ENCODE measurements around the gene SCGB1D4.

The SCGB1D4 gene

GRCh38 chr11:62273789-62274275, 25.0 kb downstream of the SCGB1D4 start:
- no peak for DNase-seq (ENCODE audit: low spot score)

DNA sequence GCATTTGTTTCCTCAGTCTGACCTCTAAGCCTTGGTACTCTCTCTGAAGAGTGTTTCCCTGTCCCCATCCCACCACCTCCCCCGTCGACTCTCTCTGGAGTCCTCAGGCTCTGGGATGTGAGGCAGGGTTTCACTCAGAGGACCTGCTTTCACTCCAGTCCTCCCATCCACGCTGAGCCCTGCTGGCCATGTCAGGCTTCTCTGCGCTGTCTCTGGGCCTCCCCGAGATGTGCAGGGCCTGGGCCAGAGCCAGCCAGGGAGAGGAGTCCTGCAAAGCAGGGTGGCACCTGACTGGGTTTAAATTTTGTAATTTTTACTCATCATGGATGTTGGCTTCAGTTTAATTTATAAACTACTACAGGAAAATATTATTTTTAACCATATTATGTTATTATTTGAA, 25.6 kb downstream of the SCGB1D4 start:
- DNase-seq (ENCODE audit: low spot score): no peak

DNA sequence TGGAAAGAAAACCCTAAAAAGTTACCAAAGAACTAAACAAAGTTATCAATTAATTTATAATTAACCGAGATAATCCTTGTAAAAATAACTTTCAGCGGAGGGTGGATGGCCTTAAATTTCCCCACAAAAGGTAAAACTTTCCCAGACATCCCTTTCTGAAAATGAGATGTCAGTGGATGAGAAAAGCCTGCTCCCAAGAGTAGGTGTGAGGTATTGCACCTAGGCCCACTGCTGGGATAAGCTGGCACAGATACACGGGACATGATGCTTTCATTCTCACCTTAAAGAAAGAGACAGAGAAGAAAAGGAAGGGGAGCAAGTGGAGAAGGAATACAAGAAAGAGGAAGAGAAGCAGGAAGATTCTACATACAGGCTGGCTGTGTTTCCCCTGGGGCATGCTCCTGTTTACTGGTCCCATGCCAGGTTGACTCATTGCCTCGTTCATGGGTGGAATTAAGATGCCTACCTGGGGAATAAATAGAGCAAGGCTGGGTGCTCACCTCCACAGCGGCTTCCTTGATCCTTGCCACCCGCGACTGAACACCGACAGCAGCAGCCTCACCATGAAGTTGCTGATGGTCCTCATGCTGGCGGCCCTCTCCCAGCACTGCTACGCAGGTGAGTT, 29.1 kb downstream of the SCGB1D4 start, which contains the start of gene SCGB2A2:
Gene SCGB2A2 (plus strand): TSS at position 505 of the 625 bp plus-strand sequence. CDS start 59 bp downstream, at position 564.
- peak; percentile 39 for DNase-seq (ENCODE audit: low spot score)

DNA sequence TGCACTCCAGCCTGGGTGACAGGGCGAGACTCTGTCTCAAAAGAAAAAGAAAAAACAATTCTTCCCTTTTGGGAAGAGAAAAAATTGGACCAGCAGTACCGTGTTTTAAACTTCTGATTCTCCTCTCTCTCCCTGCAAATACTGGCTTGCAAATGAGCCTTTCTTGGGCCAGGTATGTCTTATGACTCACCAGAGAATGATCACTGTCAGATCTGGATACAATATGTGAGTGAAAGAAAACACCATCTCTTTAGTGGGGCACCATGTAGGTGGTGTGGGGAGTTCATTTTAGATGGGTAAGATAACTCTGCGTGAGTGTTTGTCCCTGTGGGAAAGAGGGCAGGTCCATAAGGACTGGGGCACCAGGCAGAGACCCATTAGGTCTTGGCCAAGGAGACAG, 31.3 kb downstream of the SCGB1D4 start:
- no peak for DNase-seq (ENCODE audit: low spot score)

DNA sequence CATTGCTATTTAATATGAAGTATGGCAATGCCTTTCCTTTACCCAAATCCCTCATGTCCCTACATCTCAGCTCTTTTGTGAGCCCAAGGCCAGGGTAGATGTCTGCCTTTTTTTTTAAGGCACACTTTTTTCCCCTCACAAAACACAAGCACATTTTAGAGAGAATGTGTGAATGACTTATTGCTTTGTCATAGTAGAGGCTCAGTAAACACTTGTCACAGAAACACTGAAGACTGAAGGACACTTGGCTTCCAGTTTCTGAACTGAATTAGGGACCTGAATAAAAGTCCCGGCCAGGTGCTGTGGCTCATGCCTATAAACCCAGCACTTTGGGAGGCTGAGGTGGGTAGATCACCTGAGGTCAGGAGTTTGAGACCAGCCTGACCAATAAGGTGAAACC, 31.8 kb downstream of the SCGB1D4 start:
- DNase-seq (ENCODE audit: low spot score): no peak

- DNase-seq (ENCODE audit: low spot score): no peak
These were observed 32.3 kb downstream of the SCGB1D4 start for GRCh38 chr11:62266558-62266957.

DNA sequence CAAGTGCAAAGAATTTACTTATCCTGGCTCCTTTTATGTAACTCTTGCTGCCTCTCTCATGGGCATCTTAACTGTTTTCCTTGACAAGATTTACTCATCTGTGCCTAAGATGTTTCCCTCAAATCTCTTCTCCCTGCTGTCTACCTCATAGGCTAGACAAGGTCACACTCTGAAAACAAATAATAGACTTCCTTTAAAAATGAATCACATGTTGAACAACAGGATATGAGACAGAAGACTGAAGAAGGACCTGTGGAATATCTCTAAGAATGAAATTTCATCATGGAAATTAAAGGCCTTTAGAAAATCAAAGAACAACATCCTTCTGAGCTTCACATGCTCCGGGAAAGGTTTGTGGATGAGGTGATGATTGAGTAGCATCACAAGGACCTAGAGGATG, 34.9 kb downstream of the SCGB1D4 start:
- no peak for DNase-seq (ENCODE audit: low spot score)

DNA sequence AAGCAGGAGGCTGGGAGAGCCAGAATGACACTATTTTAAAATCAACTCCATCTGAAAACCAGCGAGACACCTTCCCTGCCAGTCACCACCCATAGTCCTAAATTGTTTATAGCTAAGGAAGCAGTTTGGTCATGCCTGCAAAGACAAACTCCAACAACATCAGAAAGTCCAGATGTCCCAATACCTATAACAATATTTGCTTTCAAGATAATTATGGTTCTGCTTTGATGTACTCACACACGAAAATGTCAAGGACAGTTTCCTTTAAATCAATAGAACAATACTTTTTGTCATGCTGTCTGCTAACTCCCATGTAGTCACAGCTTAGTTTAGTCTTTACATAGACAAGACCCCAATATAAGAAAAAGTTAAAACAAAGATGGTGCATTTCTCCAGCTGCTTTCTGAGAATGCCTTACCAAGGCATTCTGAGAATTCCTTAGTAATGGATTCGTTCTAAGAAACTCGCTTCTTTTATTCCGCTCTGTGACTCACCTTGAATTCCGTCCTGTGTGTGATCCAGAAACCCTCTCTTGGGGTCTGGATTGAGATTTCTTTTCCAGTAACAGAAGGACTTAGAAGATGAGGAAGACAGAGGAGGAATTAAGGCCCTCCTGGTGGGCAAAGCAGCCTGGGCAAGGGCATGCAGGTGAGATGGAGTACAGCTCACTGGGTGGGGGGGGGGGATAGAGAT, 38.5 kb downstream of the SCGB1D4 start:
- DNase-seq (ENCODE audit: low spot score): no peak

DNA sequence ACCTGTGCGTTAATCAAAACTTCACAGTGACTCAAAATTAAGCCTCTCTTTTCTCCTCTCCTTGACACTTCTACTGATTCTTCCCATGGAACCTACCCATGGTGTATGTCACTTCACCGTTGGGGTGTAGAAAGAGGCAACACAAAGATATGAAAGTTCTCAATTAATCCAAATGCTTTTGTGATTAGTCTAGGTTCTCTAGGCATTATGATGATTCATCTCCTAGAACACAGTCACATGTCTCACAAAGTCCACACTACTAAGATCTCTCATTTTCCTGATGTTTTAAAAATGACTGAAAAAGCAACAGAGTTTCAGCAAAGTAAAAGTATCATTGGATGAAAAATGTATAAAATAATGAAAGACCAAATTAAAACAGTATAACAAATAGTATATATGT, 42.6 kb downstream of the SCGB1D4 start:
- DNase-seq (ENCODE audit: low spot score): no peak

GRCh38 chr11:62253999-62254542, 44.8 kb downstream of the SCGB1D4 start:
- DNase-seq (ENCODE audit: low spot score): no peak

- no peak for DNase-seq (ENCODE audit: low spot score)
These were observed 47.2 kb downstream of the SCGB1D4 start for GRCh38 chr11:62251698-62252097.

All from iPS-NIHi11 (cell line).